PC-3 (cell line): Measurements from ENCODE around the gene MAP3K20. TPM values are rescaled to one million over a fixed set of nuclear protein-coding genes. Genes with fewer than 3 reads are reported as not detected.

ENCODE experiments used
- ATAC-seq: fragments of 200-7000 bp; cut with Tn5 transposase; 2 replicates; pipeline ENCODE4 v1.9.1; 2020; ENCODE audit warnings: mild to moderate bottlenecking, moderate library complexity
- BruUV-seq: library from RNA; stranded (reverse); fragments of 400-500 nt; replicated peaks from 2 replicates; lab custom pipeline; 2021; lab: Mats Ljungman, UMichigan
- CTCF ChIA-PET: fragments of 300-600 bp; sonication (Branson Sonifier 250); formaldehyde crosslinking; loops from one replicate; lab custom pipeline; 2022; ENCODE audit warnings: antibody characterized with exemption; lab: Charles Lee
- POLR2A ChIA-PET: fragments of 300-600 bp; sonication (Branson Sonifier 250); formaldehyde crosslinking; loops from one replicate; lab custom pipeline; 2022; ENCODE audit warnings: antibody characterized with exemption; ENCODE audit not compliant: unreplicated experiment; lab: Charles Lee
- DNase-seq: peaks from one replicate; pipeline ENCODE4 v3.0.0-alpha.2; 2015
- H2AFZ ChIP-seq: fragments of 300-600 bp; sonication (generic); 2 replicates; pipeline ENCODE4 v1.6.0; 2016; ENCODE audit warnings: antibody characterized with exemption, low read length
- H3F3A ChIP-seq: fragments of 300-600 bp; sonication (generic); one replicate; pipeline ENCODE4 v1.6.0; 2017; ENCODE audit warnings: antibody characterized with exemption, low read length, control low read depth, mild to moderate bottlenecking; ENCODE audit not compliant: unreplicated experiment
- H3K27ac ChIP-seq: fragments of 300-600 bp; sonication (generic); 2 replicates; pipeline ENCODE4 v1.5.1; 2016; ENCODE audit warnings: mild to moderate bottlenecking, low read length
- H3K27me3 ChIP-seq: fragments of 300-600 bp; sonication (generic); 2 replicates; pipeline ENCODE4 v1.6.1; 2016; ENCODE audit warnings: low read length, mixed read lengths
- H3K36me3 ChIP-seq: fragments of 300-600 bp; sonication (generic); 2 replicates; pipeline ENCODE4 v1.6.1; 2016; ENCODE audit warnings: low read depth, mixed run types, low read length, mixed read lengths
- H3K4me1 ChIP-seq: fragments of 300-600 bp; sonication (generic); 2 replicates; pipeline ENCODE4 v1.5.1; 2016; ENCODE audit warnings: low read length; ENCODE audit not compliant: insufficient read depth
- H3K4me2 ChIP-seq: fragments of 300-600 bp; sonication (generic); 2 replicates; pipeline ENCODE4 v1.6.0; 2016; ENCODE audit warnings: low read length
- H3K4me3 ChIP-seq: fragments of 300-600 bp; sonication (generic); 2 replicates; pipeline ENCODE4 v1.5.1; 2016; ENCODE audit warnings: mild to moderate bottlenecking, low read length, mixed read lengths
- H3K79me2 ChIP-seq: fragments of 300-600 bp; sonication (generic); 2 replicates; pipeline ENCODE4 v1.6.1; 2017; ENCODE audit warnings: low read length, mixed read lengths
- H3K9ac ChIP-seq: fragments of 300-600 bp; sonication (generic); 2 replicates; pipeline ENCODE4 v1.6.0; 2016; ENCODE audit warnings: mild to moderate bottlenecking, low read length
- H3K9me2 ChIP-seq: fragments of 300-600 bp; sonication (generic); replicated peaks from 2 replicates; pipeline ENCODE4 v1.6.1; 2016; ENCODE audit warnings: mixed run types, low read length, mixed read lengths
- H3K9me3 ChIP-seq: fragments of 300-600 bp; sonication (generic); 2 replicates; pipeline ENCODE4 v1.6.1; 2016; ENCODE audit warnings: low read length, mixed read lengths
- H4K20me1 ChIP-seq: fragments of 300-600 bp; sonication (generic); 2 replicates; pipeline ENCODE4 v1.6.1; 2016; ENCODE audit warnings: low read length, mixed read lengths
- CTCF ChIP-seq: fragments of 300-600 bp; sonication (generic); conservative IDR thresholded peaks from 2 replicates; pipeline ENCODE4 v1.5.1; 2017; ENCODE audit warnings: antibody characterized with exemption, low read depth, mild to moderate bottlenecking, low read length
- EZH2 ChIP-seq: fragments of 300-600 bp; sonication (generic); IDR thresholded peaks from one replicate; pipeline ENCODE4 v1.6.1; 2017; ENCODE audit warnings: antibody characterized with exemption, mild to moderate bottlenecking, low read length; ENCODE audit not compliant: unreplicated experiment
- EZH2phosphoT487 ChIP-seq: fragments of 300-600 bp; sonication (generic); IDR thresholded peaks from 2 replicates; pipeline ENCODE4 v1.6.1; 2018; ENCODE audit warnings: mild to moderate bottlenecking, antibody characterized with exemption, low read length, borderline replicate concordance
- intact Hi-C: fragments of 100-400 bp; cut with micrococcal nuclease; formaldehyde crosslinking; loops from 2 replicates; pipeline ENCODE4 v1.9.0; 2023
- total RNA-seq: library from RNA; depleted of rRNA; stranded (reverse); fragments of >200 nt; gene quantifications from 2 replicates; pipeline ENCODE4 v1.2.3, GENCODE V29; 2014

Gene MAP3K20
- total RNA-seq, 1 experiment from 2014 or later = 29.8 TPM

- no peaks in the 10 kb centered on the region for H4K20me1 ChIP-seq
- no peaks in the 10 kb centered on the region for H3K79me2 ChIP-seq
- peak overlapping the region; percentile 54 for H3K27ac ChIP-seq
- intact Hi-C loops = loop anchor here (1.0 to 10.0 kb wide), 6 partner anchors 135 to 1134 kb away; partner anchors contain the start of gene MAP3K20
- H3K4me1 ChIP-seq = peaks cover 4% of the 10 kb centered on the region
- no peaks in the 10 kb centered on the region for H3K27me3 ChIP-seq
- no peaks in the 10 kb centered on the region for H3K9me3 ChIP-seq
- BruUV-seq = no TSS peak
- TF ChIP-seq CTCF = peak; percentile 95
- TF ChIP-seq EZH2 = no peak
- no peak for TF ChIP-seq EZH2phosphoT487
- H3K4me3 ChIP-seq = no peak overlapping the region
- ChIA-PET CTCF (interaction anchor here (0.6 to 1.5 kb wide), 5 partner anchors 32 to 184 kb away, joined by 3 to 13 read pairs (median 3); no protein-coding TSS in a partner anchor), POLR2A (no interaction called here)
- 0 out of 2 replicates have a peak overlapping the region, but pooled peaks have one; percentile 0 for H3K9ac ChIP-seq
- ATAC-seq (peak; percentile 96), DNase-seq (peak; percentile 93)
- no peaks in the 10 kb centered on the region for H3F3A ChIP-seq
- peak overlapping the region; percentile 20; the same call in 1 of the 2 replicates for H3K4me2 ChIP-seq
- no peaks in the 10 kb centered on the region for H3K9me2 ChIP-seq
- H2AFZ ChIP-seq = no peak overlapping the region; the same call in 1 of the 2 replicates
- peaks cover 4% of the 10 kb centered on the region for H3K36me3 ChIP-seq
These were observed 134.9 kb downstream of the MAP3K20 start for GRCh38 chr2:173210270-173211196.

GRCh38 chr2:173213181-173213580 lies 137.5 kb downstream of the MAP3K20 start:
- H3F3A ChIP-seq = no peaks in the 10 kb centered on the region
- POLR2A ChIA-PET = no interaction called here
- no peaks in the 10 kb centered on the region for H3K9me3 ChIP-seq
- H3K4me1 ChIP-seq = peaks cover 4% of the 10 kb centered on the region
- ATAC-seq (no peak), DNase-seq (no peak)
- no peaks in the 10 kb centered on the region for H3K79me2 ChIP-seq
- no peaks in the 10 kb centered on the region for H3K9me2 ChIP-seq
- H3K9ac ChIP-seq = no peak overlapping the region
- no peak overlapping the region for H3K27ac ChIP-seq
- H4K20me1 ChIP-seq = no peaks in the 10 kb centered on the region
- H3K36me3 ChIP-seq = peaks cover 3% of the 10 kb centered on the region
- no peak overlapping the region for H3K4me3 ChIP-seq
- TF ChIP-seq CTCF (no peak), EZH2phosphoT487 (no peak), EZH2 (no peak)
- H2AFZ ChIP-seq = no peak overlapping the region
- no peaks in the 10 kb centered on the region for H3K27me3 ChIP-seq
- CTCF ChIA-PET = no interaction called here
- BruUV-seq = no TSS peak
- no peak overlapping the region for H3K4me2 ChIP-seq
- intact Hi-C loops = loop anchor here (10.0 kb wide), 2 partner anchors 398 to 1132 kb away; no protein-coding TSS in a partner anchor
